NCI-H2107 treated with DMSO at 0.1 percent for 48 hours (cell line): ENCODE results near the gene CMTM8.
"Not testable (repeated sequence)": the region's sequence is repeated elsewhere in the genome, so short reads cannot be mapped to it uniquely, and the experiment has no call there.

Experiments
- DNase-seq: peaks from one replicate; lab custom pipeline; 2025; ENCODE audit not compliant: unreplicated experiment; lab: John Stamatoyannopoulos, UW

Gene CMTM8

DNA sequence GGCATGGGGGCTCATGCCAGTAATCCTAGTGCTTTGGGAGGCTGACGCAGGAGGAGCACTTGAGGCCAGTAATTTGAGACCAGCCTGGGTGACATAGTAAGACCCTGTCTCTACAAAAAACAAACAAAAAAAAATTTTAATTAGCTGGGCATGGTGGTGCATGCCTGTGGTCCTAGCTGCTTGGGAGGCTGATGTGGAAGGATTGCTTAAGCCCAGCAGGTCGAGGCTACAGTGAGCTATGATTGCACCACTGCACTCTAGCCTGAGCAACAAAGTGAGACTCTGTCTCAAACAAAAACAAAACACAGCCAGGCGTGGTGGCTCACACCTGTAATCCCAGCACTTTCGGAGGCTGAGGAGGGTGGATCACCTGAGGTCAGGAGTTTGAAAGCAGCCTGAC is 9.7 kb upstream of the CMTM8 start:
- DNase-seq, result not testable (repeated sequence)

DNA sequence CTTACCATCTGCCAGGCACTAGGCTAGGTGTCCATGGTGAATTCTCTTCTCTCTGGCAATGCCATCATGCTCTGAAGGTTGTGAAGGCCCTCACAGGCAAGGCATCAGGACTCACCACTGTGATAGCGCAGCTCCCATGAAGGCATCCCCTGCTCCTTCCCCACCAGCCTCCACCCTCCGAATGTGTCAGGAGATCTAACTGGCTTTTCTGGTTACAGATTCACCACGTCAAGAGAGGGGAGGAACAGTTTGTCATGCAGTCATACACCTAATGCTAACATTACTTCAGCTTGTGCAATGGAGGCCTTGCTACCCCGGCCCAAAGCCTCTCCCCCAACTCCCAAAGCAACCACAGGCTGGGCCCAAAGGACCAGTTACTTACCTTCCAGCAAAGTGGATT is 8.9 kb upstream of the CMTM8 start:
- DNase-seq, result no peak

DNA sequence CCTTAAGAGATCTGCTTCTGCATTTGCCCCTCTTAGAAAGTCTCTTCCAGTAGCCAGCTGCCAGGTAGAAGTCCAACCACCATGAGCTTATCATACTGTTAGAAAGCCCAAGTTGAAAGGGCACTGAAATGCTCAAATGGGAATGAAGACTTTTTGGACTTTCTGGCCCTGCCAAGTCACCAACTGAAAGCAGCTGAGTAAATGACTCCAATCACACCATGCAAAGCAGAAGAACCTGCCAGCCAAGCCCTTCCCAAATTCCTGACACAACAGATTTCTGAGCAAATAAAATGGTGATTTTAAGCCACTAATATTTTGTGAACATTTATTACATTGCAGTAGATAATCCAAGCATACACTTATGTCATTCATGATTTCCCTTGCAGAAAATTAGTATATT is 2.1 kb upstream of the CMTM8 start:
- no peak for DNase-seq

DNA sequence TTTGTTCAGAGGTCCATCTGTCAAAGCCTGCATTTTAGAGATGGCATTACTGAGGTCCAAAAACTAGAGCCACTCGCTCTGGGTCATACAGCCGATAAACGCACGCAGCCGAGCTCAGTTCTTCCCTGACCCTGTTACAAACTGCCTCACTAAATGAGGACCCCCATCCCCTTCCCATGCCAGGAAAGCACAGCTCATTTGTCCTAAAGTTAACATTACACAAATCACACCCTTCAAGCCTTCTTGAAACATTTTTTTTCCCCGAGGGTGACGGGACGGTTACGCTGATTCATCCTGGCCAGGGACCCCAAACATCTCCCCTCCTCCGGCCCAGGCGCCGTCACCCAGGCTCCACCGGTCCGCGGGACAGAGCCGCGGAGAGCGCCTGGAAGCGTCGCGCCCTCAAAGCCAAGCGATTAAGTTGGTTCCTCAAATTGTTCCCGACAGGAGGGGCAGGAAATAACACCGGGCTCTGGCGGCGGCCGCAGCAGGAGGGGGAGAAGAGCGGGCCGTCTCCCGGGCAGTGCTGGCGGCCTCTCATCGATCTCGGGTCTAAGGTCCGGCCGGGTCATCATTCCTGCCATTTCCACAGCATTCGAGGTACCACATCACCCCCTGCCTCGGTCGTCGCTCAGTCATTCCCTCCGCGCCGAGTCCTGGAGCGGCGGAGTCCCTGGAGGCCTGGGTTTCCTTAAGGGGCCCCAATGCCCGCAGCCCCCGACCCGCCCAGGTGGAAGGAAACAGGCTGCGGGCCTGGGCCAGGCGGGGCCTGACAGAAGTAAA is 619 bp upstream of the CMTM8 start:
- DNase-seq, result peak; percentile 1

DNA sequence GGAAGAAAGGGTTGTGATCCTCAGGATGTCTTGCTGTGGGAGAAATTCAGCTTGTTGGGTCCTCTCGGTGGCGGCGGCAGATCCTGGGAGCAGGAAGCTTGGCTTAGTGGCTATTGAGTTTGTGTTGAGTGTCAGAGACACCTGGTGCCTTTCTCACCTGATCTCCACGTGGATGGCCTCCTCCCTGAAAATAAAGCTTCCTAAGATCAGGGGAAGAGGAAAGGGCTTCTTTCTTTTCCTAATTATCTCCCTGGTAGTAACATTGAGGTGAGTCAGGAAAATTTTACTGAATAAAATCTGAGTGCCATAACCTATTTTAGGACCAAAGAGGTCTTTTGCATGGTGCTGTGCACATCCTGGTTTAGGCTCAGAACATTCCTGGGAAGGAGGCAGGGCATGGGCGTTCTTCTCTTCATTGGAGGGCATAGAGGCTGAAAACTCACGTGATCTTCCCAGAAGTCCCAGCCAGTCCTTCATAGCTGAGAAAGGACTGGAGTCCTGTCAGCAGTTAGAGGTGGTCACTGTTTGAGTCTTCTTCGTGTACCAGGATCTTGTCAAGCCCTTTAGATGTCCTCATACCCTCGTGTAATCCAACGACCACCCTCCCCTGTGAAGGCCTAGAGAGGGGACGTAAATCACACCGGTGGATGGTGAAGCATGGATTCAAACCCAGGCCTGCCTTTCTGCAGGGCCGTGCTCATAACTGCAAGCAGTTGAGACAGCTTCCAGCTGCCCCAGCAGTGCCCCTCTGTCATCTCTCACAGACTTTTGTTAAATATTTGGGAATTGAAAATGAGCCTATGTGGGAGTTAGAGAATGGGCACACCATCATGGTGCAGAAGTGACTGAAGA is 1.1 kb downstream of the CMTM8 start:
- peak; percentile 18 for DNase-seq

DNA sequence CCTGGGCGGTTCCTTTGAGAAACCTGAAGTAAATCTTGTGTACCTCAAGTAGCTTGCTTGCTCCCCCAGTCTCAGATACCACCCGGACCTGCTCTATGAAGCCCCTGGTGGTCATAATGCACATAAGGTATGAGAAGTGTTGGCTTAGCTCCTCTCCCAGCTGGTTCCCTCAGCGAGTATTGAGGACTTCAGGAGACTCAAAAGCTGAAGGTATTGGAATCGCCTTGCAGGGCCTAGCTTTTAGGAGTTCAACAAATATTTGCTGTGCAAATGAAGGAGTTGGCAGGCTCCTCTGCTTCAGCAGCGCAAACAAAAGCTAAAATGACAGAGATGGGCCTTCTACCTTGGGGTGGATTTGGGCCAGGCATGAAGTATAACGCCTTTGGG is 1.7 kb downstream of the CMTM8 start:
- DNase-seq, result no peak

DNA sequence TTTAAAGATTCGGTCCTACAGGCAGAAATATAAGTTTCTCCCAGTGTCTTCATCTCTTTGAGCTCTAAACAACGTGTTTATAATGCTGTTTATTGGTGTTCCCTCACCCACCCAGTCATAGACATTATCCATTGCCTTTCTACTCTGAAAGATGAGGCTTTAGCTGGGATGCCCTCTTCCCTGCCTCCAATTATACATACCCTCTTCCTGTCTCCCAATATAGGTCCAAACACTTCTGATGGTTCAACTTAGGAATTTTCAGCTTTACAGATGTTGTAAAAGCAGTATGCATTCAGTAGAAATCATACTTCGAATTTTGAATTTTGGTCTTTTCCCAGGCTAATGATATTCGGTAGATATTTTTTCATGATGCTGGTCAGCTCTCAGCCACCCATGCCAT is 2.6 kb downstream of the CMTM8 start:
- no peak for DNase-seq

DNA sequence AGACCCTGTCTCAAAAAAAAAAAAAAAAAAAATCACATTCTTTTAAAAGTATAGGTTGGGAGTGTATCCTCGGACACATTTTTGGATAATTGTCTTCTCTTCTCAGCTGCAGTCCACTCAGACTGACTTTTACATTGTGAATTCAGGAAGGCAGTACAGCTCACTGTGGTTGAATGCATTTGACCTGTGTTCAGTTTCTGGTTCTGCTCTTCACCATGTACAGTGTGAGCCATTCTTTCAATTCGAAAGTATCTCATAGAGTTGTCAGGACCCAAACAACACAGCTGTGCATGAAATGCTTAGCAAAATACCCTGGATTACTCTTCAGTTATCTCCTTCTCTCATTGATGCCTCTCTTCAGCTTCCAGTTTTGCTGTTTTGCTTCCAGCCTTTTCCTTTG is 5.0 kb downstream of the CMTM8 start:
- DNase-seq, result no peak

DNA sequence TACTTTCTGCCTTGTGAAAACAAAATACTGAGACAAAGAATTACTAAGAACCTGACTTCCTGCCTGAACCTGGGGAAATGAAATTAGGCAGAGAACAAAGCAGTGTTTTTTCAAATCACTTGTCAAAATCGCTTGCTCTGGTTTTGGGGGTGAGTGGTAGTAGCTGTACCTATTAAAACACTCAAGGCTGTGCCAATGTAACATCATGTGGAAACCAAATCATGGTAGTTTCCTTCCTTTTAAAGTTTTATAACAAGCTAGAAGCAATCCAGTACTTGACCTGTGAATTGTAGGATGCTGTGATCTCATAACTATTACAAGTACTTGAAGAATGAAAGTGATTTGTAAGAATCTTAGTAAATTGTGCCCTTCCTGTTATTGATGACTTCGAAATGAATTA is 6.7 kb downstream of the CMTM8 start:
- no peak for DNase-seq

DNA sequence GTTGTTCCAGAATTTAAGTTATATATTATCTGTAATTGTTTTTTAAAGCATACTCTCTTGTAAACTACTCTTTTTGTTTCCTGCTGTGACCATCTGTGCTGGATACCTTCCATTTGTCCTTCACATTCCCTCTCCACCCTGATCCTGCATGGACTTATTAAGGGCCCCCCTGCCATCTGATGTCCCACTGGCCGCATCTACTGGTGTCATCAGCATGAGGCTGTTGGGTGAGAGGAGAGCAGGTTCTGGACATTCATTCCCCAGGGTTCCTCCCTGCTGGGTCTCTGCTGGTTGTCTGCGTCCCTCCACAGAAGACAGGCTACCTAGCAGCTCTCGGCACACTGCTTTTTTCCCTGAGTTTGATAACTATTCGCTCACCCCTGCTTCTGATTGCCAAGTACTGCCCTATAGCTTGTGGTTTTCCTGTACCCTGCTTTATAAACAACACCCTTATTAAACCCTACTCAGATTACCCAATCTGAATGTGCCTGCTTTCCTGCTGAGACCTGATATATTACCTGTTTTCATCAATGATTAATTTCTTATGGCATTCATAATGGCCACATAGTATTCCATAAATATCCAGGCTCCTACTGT is 7.7 kb downstream of the CMTM8 start:
- peak; percentile 41 for DNase-seq

DNA sequence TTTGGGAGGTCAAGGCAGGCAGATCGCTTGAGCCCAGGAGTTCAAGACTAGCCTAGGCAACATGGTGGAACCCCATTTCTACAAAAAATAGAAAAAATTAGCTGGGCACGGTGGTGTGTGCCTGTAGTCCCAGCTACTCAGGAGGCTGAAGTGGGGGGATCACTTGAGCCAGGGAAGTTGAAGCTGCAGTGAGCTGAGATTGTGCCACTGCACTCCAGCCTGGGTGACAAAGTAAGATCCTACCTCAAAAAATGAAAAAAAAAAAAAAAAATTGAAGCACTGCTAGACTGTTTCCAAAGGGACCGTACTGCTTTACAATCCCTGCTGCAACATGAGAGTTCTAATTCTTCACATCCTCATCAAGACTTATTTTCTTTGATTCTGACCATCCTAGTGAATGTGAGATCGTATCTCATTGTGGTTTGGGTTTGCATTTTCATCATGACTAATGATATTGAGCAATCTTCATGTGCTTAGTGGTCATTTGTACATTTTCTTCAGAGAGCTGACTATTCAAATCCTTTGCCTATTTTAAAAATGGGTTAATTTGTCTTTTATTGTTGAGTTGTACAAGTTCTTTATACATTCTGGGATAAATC is 10.8 kb downstream of the CMTM8 start:
- no peak for DNase-seq

DNA sequence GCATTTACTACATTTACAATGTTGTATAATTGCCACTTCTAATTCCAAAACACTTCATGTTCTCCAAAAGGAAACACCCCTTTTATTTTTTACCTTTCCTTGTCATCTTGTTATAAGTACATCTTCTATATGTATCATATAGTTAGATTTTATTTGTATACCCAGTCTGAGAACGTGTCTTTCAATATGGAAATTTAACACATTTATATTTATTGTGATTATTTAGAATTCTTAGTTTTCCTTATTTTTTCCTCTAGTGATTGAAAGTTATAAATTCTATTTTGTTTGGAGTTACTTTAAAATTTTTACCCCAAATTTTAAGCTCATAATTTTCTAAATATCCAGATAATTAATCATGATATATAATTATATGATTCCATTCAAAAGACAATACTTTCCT is 15.8 kb downstream of the CMTM8 start:
- DNase-seq, result no peak

DNA sequence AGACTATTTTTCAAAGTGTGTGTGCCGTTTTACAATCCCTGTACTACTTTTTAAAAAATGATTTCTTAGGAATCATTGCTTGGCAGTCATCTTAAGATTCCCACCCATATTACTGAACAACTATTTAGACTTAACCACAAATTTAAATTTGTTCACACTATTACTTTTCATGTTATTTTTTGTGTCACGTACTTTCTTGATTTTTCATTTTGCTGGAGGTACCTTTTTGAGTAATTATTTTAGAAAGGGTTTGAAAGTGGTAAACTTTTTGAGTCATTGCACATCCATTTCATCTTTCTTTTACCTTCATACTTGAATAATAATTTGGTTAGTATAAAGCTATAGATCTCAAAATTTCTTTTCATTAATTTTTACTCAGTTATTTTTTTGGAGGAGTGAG is 16.9 kb downstream of the CMTM8 start:
- no peak for DNase-seq

DNA sequence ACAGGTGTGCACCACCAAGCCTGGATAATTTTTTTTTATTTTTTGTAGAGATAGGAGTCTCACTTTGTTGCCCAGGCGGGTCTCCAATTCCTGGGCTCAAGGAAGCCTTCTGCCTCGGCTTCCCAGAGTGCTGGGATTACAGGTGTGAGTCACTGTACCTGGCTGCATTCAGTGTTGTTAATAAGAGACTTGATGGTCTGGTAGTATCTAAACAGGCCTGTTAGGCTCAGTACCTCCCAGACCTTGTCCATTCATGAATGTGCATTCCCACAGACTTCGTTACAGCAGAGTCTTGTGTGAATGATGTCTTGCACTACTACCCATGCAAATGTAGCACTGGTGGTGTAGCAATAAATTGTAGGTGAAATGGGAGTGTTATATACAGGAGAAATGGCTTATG is 17.7 kb downstream of the CMTM8 start:
- no peak for DNase-seq

DNA sequence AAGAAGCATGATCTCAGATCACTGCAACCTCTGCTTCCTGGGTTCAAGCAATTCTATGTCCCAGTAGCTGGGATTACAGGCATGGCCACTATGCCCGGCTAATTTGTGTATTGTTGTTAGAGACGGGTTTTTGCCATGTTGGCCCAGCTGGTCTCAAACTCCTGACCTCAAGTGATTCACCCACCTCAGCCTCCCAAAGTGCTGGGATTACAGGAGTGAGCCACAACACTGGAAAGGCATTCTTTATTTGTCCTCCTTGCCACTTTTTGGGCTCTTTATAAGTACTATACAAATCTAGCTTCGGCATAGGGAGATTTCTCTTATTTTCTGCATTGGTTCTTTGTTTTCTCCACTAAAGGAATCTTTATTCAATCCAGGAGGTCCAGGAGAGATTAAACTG is 18.6 kb downstream of the CMTM8 start:
- no peak for DNase-seq

DNA sequence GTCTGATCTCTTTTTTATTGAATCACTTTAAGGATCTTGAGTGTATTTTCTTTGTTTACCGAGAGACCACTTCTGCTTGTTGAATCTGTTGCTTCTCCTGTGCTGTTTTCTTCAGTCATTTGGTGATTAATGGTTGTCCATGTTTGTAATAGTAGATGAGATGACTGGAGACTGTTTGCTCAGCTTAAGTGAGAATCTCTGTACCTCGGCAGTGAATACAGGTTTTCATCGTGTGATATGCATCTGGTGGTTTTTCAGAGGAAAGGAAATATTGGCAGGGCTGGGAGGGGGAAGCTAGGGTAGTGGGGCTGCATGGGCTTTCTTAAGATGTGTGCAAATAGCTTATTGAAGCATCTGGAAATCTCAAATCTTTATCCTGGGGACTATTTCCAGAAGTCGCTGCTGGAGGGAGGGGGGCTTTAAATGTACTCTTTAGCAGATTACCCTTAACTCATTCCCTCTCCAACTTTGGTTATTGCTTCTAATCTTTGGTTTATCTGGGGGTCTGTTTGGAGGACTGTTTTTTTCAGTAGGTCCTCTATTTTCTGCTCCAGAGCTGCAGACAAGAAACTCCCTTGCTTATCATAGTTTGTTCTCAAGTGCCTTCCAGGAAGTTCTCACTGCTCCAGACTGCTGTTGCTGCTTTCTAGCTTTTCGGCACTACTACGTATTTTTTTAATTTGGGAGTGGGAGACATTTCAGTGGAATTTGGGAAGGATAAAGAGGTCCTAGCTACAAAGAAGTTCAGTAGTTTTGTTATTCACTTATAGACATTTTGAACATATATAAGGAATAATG is 19.4 kb downstream of the CMTM8 start:
- no peak for DNase-seq

DNA sequence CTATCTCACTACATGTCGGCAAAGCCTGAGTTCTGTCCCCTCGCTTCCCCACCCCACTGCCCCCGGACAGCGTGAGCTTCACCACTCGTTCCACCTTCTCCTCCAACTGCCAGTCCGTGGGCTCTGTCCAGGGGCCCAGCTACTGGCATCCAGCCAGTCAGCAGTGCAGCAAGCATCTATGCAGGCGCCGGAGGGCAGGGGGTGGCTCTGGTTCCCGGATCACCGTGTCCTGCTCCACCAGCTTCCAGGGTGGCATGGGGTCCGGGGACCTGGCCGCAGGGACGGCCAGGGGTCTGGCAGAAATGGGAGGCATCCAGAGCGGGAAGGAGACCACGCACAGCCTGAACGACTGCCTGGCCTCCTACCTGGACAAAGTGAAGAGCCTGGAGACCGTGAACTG is 20.4 kb downstream of the CMTM8 start:
- no peak for DNase-seq

DNA sequence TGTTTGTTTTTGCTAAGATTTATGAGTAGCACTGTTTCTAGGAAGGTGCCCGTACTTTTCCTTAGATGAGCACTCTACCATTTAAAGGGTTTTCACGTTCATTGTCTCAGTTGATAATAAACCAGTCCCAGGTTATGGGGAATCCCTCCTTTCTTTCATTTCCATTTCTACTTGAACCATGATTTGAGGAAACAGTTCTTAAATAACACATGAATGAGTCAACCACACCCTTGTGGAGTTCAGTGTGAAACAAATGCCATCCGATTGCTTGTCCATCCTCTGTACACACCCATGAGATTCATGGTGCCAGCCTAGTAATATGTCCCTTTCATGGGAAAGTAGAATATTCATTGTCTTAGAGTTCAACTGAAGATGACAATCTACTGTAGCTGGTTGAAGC is 23.1 kb downstream of the CMTM8 start:
- no peak for DNase-seq

DNA sequence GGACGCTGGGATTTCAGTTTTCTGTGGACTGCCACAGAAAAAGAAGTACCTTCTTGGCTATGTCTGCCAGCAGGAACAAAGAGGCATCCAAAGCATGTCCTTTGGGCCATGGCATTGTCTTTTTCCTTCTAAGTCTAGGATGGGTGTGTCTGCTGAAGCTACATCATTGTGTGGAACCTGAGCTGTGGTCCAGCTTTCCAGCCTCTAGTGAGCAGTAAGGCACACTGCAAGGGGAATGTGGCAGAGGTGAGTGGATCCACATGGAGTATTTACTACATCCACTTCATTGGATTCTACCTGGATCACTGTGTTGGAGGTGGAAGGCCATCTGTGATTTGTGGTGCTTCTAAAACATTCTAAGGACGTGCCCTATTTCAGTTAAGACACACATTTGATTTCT is 23.7 kb downstream of the CMTM8 start:
- DNase-seq, result no peak

DNA sequence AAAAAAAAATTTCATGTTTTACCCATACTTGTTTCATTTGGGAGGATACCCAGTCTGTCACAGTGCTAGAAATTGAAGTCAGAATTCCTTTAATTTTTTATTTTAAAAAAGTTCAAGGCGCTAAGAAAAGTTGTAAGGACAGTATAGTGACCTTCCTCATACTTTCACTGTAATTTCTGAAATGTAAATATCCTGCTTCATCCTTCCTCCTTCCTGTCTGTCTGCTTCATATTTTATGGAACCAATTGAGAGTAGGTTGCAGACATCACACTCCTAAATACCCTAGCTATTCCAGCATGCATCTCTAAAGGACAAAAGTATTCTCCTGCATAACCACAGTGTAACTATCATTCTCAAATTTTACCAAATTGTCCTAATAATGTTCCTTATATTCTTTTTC is 35.8 kb downstream of the CMTM8 start:
- no peak for DNase-seq

DNA sequence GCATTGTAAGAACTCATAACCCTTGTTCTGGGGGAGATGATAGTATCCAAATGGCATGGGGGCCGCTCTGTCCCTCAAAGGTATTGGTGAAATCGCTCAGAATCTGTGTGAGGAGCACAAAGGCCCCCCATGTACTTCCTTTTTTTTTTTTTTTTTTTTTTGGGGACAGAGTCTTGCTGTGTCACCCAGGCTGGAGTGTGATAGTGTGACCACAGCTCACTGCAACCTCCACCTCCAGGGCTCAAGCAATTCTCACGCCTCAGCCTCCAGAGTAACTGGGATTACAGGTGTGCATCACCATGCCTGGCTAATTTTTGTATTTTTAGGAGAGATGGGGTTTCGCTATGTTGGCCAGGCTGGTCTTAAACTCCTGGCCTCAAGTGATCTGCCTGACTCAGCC is 37.0 kb downstream of the CMTM8 start:
- DNase-seq, result no peak
